HepG2 (cell line): ENCODE measurements around the gene PGRMC2. TPM values are rescaled to one million over a fixed set of nuclear protein-coding genes. Genes with fewer than 3 reads are reported as not detected.

ENCODE experiments used
- ARNT ChIP-seq: fragments of 450-650 bp; IDR thresholded peaks from 2 replicates; pipeline ENCODE4 v1.6.1; 2017
- ARNT2 ChIP-seq: sonication (generic); formaldehyde crosslinking; IDR thresholded peaks from 2 replicates; pipeline ENCODE4 v1.8.0; 2022; ENCODE audit warnings: mild to moderate bottlenecking, low read depth, missing genetic modification reagents, moderate library complexity
- ATAD3A ChIP-seq: sonication (generic); formaldehyde crosslinking; IDR thresholded peaks from 2 replicates; pipeline ENCODE4 v1.4.0; 2020; ENCODE audit warnings: missing genetic modification reagents
- ATM ChIP-seq: fragments of 450-650 bp; IDR thresholded peaks from 2 replicates; pipeline ENCODE4 v1.7.1; 2017; ENCODE audit warnings: mild to moderate bottlenecking, borderline replicate concordance
- CENPT ChIP-seq: sonication (generic); formaldehyde crosslinking; IDR thresholded peaks from 2 replicates; pipeline ENCODE4 v1.8.0; 2022; ENCODE audit warnings: low read depth, mild to moderate bottlenecking, moderate library complexity, missing genetic modification reagents
- HHEX ChIP-seq: IDR thresholded peaks from 2 replicates; pipeline ENCODE4 v1.6.1; 2016; ENCODE audit warnings: control low read depth
- HNF4G ChIP-seq, 2 experiments: sonication (generic) in 1 of 2; formaldehyde crosslinking in 1 of 2; IDR thresholded peaks; 2 replicates each; pipeline versions ENCODE4 v1.4.0 to v1.6.1; 2011 to 2020; ENCODE audit warnings: borderline replicate concordance in 2 of 2, low read depth in 2 of 2, mild to moderate bottlenecking in 2 of 2, low read length in 1 of 2, missing genetic modification reagents in 1 of 2, moderate library complexity in 1 of 2
- IRX3 ChIP-seq: sonication (generic); formaldehyde crosslinking; IDR thresholded peaks from 2 replicates; pipeline ENCODE4 v1.8.1; 2023; ENCODE audit warnings: mild to moderate bottlenecking, low read depth, missing genetic modification reagents, borderline replicate concordance
- MTA3 ChIP-seq: sonication (generic); formaldehyde crosslinking; IDR thresholded peaks from 2 replicates; pipeline ENCODE4 v1.4.0; 2020; ENCODE audit warnings: missing genetic modification reagents
- NFE2 ChIP-seq: sonication (generic); formaldehyde crosslinking; IDR thresholded peaks from 2 replicates; pipeline ENCODE4 v1.4.0; 2020; ENCODE audit warnings: missing genetic modification reagents
- NR2F2 ChIP-seq: IDR thresholded peaks from 2 replicates; pipeline ENCODE4 v1.6.1; 2012; ENCODE audit warnings: low read depth, inconsistent platforms, borderline replicate concordance
- POLR2A ChIP-seq, 2 experiments: IDR thresholded peaks; 2 replicates each; pipeline ENCODE4 v1.6.1; 2011; ENCODE audit warnings: low read depth in 2 of 2, low read length in 2 of 2, mild to moderate bottlenecking in 1 of 2, moderate library complexity in 1 of 2; ENCODE audit not compliant: insufficient read depth in 1 of 2
- PRMT3 ChIP-seq: sonication (generic); formaldehyde crosslinking; IDR thresholded peaks from 2 replicates; pipeline ENCODE4 v1.8.1; 2022; ENCODE audit warnings: low read depth, mild to moderate bottlenecking, moderate library complexity, missing genetic modification reagents, borderline replicate concordance
- PTBP1 ChIP-seq: fragments of 200-400 bp; formaldehyde crosslinking; IDR thresholded peaks from 2 replicates; pipeline ENCODE4 v1.6.1; 2018; ENCODE audit warnings: low read length, low read depth; ENCODE audit not compliant: poor library complexity, severe bottlenecking
- TAF1 ChIP-seq: sonication (generic); formaldehyde crosslinking; IDR thresholded peaks from 2 replicates; pipeline ENCODE4 v1.4.0; 2020; ENCODE audit warnings: missing genetic modification reagents
- ZNF670 ChIP-seq: sonication (generic); formaldehyde crosslinking; IDR thresholded peaks from 2 replicates; pipeline ENCODE4 v1.8.0; 2022; ENCODE audit warnings: mild to moderate bottlenecking, missing genetic modification reagents, borderline replicate concordance
- ZNF839 ChIP-seq: sonication (generic); formaldehyde crosslinking; IDR thresholded peaks from 2 replicates; pipeline ENCODE4 v1.4.0; 2020; ENCODE audit warnings: missing genetic modification reagents, mild to moderate bottlenecking, borderline replicate concordance
- polyA plus RNA-seq, 8 experiments: library from polyadenylated mRNA; depleted of rRNA in 3 of 8; stranded (reverse) in 7 of 8; unstranded in 1 of 8; fragments of >200 nt; fragmentation: Illumina TruSeq in 4 of 8; extraction: Trizol in 4 of 8; gene quantifications; 2 replicates each; pipeline versions ENCODE4 v1.2.1 to v1.2.3, GENCODE V29; 2011 to 2016; ENCODE audit warnings: low read depth in 4 of 8, missing spikeins in 1 of 8, mixed read lengths in 1 of 8; ENCODE audit not compliant: insufficient read depth in 1 of 8
- total RNA-seq, 5 experiments: library from RNA; depleted of rRNA; stranded (reverse); fragments of >200 nt; fragmentation: Illumina TruSeq; extraction: Trizol; gene quantifications; 2 replicates each; pipeline ENCODE4 v1.2.3, GENCODE V29; 2016; ENCODE audit warnings: low read depth in 1 of 5
- TF ChIP-seq, protein P1 (sequence below): sonication (generic); formaldehyde crosslinking; IDR thresholded peaks from 2 replicates; pipeline ENCODE4 v1.5.1; 2020; ENCODE audit warnings: missing genetic modification reagents, mild to moderate bottlenecking, borderline replicate concordance
- TF ChIP-seq, protein P2 (sequence below): sonication (generic); formaldehyde crosslinking; IDR thresholded peaks from 2 replicates; pipeline ENCODE4 v1.9.0; 2021; ENCODE audit warnings: missing genetic modification reagents, mild to moderate bottlenecking, borderline replicate concordance
- TF ChIP-seq, protein P3 (sequence below): sonication (generic); formaldehyde crosslinking; IDR thresholded peaks from 2 replicates; pipeline ENCODE4 v1.4.0; 2020; ENCODE audit warnings: low read depth, missing genetic modification reagents
- TF ChIP-seq, protein P4 (sequence below): sonication (generic); formaldehyde crosslinking; IDR thresholded peaks from 2 replicates; pipeline ENCODE4 v1.8.1; 2023; ENCODE audit warnings: mild to moderate bottlenecking, inconsistent platforms, moderate library complexity, missing genetic modification reagents, borderline replicate concordance

Gene PGRMC2
- total and polyA plus RNA-seq, 2 of the 13 experiments (the other 11 are each of a cell fraction or from before 2014, with no cell fraction given): 16.0 to 19.8 TPM

DNA sequence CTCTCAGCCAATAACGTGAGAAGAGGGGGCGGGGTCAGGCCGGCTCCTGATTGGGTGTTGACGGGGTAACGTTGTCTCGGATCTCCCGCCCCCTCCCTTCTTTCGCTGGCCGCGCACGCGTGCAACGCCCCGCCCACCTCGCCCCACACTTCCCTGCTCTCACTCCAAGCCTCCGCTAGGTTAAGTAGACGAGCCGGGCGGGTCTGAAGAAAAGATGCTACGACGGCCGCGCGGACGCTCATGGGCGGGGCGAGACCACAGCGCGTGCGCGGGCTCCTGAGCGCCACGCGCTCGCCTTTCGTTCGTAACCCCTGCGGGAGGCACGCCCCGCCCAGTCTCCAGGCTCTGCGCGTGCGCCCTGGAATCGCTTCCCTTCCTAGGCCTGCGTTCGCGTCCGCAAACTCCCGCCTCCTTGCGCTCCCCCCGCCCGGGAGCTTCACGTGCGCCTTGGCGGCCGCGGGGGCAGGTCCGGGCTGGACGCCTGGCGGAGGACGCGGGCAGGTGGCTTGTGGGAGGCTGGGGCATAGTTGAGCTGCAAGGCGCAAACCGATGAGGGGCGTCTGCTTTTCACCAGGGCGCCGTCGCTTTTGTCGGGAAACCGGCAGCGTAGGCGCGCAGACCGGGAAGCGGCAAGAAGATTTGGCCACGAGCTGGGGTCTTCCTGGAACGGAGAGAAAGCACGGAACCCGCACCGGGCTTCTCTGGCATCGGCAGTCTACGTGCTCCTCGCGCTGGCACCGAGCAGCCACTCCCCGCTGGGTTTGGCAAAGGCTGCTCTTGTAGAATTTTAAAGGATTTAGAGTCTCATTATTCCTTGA lies 467 bp upstream of the PGRMC2 start (continued):
- TF ChIP-seq ATM (no peak), NR2F2 (no peak), PRMT3 (peak; percentile 99), ATAD3A (CRISPR knock-in tag) (peak; percentile 65; the same call in 1 of the 2 replicates), TAF1 (CRISPR knock-in tag) (peak; percentile 81), POLR2A (IDR thresholded peaks at IDR 0.05; ENCODE audit: insufficient read depth in 1 of 2, low read depth in 2 of 2, low read length in 2 of 2) (peak; percentile 53 to 88; a peak in 2 of 4 replicates), ZNF839 (CRISPR knock-in tag) (peak; percentile 90; the same call in 1 of the 2 replicates), ARNT (no peak), PTBP1 (no peak), ZNF670 (CRISPR knock-in tag) (peak; percentile 99), MTA3 (CRISPR knock-in tag) (no peak; the same call in 1 of the 2 replicates), ARNT2 (CRISPR knock-in tag) (peak; percentile 99), CENPT (CRISPR knock-in tag) (peak; percentile 99), HNF4G (IDR thresholded peaks at IDR 0.05; ENCODE audit: borderline replicate concordance, low read depth, low read length) (no peak), HNF4G (CRISPR knock-in tag; IDR thresholded peaks at IDR 0.05; ENCODE audit: borderline replicate concordance, low read depth) (peak; percentile 68; the same call in 1 of the 2 replicates), NFE2 (CRISPR knock-in tag) (0 out of 2 replicates have a peak, but pooled peaks have one; percentile 40), HHEX (no peak), IRX3 (CRISPR knock-in tag) (peak; percentile 99)
- TF ChIP-seq, protein P1, sequence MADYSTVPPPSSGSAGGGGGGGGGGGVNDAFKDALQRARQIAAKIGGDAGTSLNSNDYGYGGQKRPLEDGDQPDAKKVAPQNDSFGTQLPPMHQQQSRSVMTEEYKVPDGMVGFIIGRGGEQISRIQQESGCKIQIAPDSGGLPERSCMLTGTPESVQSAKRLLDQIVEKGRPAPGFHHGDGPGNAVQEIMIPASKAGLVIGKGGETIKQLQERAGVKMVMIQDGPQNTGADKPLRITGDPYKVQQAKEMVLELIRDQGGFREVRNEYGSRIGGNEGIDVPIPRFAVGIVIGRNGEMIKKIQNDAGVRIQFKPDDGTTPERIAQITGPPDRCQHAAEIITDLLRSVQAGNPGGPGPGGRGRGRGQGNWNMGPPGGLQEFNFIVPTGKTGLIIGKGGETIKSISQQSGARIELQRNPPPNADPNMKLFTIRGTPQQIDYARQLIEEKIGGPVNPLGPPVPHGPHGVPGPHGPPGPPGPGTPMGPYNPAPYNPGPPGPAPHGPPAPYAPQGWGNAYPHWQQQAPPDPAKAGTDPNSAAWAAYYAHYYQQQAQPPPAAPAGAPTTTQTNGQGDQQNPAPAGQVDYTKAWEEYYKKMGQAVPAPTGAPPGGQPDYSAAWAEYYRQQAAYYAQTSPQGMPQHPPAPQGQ (CRISPR knock-in tag): peak; percentile 62; the same call in 1 of the 2 replicates
- TF ChIP-seq, protein P2, sequence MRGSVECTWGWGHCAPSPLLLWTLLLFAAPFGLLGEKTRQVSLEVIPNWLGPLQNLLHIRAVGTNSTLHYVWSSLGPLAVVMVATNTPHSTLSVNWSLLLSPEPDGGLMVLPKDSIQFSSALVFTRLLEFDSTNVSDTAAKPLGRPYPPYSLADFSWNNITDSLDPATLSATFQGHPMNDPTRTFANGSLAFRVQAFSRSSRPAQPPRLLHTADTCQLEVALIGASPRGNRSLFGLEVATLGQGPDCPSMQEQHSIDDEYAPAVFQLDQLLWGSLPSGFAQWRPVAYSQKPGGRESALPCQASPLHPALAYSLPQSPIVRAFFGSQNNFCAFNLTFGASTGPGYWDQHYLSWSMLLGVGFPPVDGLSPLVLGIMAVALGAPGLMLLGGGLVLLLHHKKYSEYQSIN (CRISPR knock-in tag): no peak
- TF ChIP-seq, protein P3, sequence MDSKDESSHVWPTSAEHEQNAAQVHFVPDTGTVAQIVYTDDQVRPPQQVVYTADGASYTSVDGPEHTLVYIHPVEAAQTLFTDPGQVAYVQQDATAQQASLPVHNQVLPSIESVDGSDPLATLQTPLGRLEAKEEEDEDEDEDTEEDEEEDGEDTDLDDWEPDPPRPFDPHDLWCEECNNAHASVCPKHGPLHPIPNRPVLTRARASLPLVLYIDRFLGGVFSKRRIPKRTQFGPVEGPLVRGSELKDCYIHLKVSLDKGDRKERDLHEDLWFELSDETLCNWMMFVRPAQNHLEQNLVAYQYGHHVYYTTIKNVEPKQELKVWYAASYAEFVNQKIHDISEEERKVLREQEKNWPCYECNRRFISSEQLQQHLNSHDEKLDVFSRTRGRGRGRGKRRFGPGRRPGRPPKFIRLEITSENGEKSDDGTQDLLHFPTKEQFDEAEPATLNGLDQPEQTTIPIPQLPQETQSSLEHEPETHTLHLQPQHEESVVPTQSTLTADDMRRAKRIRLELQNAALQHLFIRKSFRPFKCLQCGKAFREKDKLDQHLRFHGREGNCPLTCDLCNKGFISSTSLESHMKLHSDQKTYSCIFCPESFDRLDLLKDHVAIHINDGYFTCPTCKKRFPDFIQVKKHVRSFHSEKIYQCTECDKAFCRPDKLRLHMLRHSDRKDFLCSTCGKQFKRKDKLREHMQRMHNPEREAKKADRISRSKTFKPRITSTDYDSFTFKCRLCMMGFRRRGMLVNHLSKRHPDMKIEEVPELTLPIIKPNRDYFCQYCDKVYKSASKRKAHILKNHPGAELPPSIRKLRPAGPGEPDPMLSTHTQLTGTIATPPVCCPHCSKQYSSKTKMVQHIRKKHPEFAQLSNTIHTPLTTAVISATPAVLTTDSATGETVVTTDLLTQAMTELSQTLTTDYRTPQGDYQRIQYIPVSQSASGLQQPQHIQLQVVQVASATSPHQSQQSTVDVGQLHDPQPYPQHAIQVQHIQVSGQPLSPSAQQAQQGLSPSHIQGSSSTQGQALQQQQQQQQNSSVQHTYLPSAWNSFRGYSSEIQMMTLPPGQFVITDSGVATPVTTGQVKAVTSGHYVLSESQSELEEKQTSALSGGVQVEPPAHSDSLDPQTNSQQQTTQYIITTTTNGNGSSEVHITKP: peak; percentile 44; the same call in 1 of the 2 replicates
- TF ChIP-seq, protein P4, sequence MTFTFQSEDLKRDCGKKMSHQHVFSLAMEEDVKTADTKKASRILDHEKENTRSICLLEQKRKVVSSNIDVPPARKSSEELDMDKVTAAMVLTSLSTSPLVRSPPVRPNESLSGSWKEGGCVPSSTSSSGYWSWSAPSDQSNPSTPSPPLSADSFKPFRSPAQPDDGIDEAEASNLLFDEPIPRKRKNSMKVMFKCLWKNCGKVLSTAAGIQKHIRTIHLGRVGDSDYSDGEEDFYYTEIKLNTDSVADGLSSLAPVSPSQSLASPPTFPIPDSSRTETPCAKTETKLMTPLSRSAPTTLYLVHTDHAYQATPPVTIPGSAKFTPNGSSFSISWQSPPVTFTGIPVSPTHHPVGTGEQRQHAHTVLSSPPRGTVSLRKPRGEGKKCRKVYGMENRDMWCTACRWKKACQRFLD (CRISPR knock-in tag): peak; percentile 96
